ENCODE measurements around the gene PTPRO.

The PTPRO gene

GRCh38 chr12:15528666-15529065, 206.4 kb downstream of the PTPRO start:
- FAIRE-seq: no peak

GRCh38 chr12:15530361-15530760, 208.1 kb downstream of the PTPRO start:
- FAIRE-seq: no peak

GRCh38 chr12:15532364-15532977, 210.2 kb downstream of the PTPRO start:
- FAIRE-seq: no peak

GRCh38 chr12:15534322-15534721, 212.0 kb downstream of the PTPRO start:
- no peak for FAIRE-seq

GRCh38 chr12:15534874-15535273, 212.6 kb downstream of the PTPRO start:
- no peak for FAIRE-seq

- FAIRE-seq: no peak
Measured at GRCh38 chr12:15535352-15535781, 213.1 kb downstream of the PTPRO start.

- no peak for FAIRE-seq
Measured at GRCh38 chr12:15536446-15536845, 214.1 kb downstream of the PTPRO start.

- no peak for FAIRE-seq
Measured at GRCh38 chr12:15538881-15539280, 216.6 kb downstream of the PTPRO start.

GRCh38 chr12:15540005-15540404, 217.7 kb downstream of the PTPRO start:
- FAIRE-seq: no peak

- FAIRE-seq: no peak
Measured at GRCh38 chr12:15540469-15540872, 218.2 kb downstream of the PTPRO start.

- no peak for FAIRE-seq
Measured at GRCh38 chr12:15541996-15542631, 219.8 kb downstream of the PTPRO start.

- no peak for FAIRE-seq
Measured at GRCh38 chr12:15543347-15543746, 221.0 kb downstream of the PTPRO start.

GRCh38 chr12:15544589-15544988, 222.3 kb downstream of the PTPRO start:
- no peak for FAIRE-seq

GRCh38 chr12:15545334-15545733, 223.0 kb downstream of the PTPRO start:
- FAIRE-seq: no peak

GRCh38 chr12:15546102-15546701, 223.9 kb downstream of the PTPRO start:
- no peak for FAIRE-seq

- no peak for FAIRE-seq
Measured at GRCh38 chr12:15547063-15547462, 224.8 kb downstream of the PTPRO start.

GRCh38 chr12:15547691-15548090, 225.4 kb downstream of the PTPRO start:
- no peak for FAIRE-seq

- FAIRE-seq: no peak
Measured at GRCh38 chr12:15550793-15551192, 228.5 kb downstream of the PTPRO start.

- FAIRE-seq: no peak
Measured at GRCh38 chr12:15555446-15555845, 233.1 kb downstream of the PTPRO start.

GRCh38 chr12:15556411-15557102, 234.2 kb downstream of the PTPRO start:
- FAIRE-seq: no peak

- no peak for FAIRE-seq
Measured at GRCh38 chr12:15558915-15559528, 236.7 kb downstream of the PTPRO start.

- FAIRE-seq: no peak
Measured at GRCh38 chr12:15561396-15561795, 239.1 kb downstream of the PTPRO start.

GRCh38 chr12:15562263-15562662, 240.0 kb downstream of the PTPRO start:
- no peak for FAIRE-seq

Data from islet of Langerhans (tissue), 1 donor.